Activated CD4-positive, alpha-beta T cell treated with anti-CD3 and anti-CD28 coated beads, Interleukin-2, amount 10 ng/mL, durations not matched to agents 24 days and 14 days (primary cell): ENCODE results near the gene SIPA1L3. TPM values are rescaled to one million over a fixed set of nuclear protein-coding genes. Genes with fewer than 3 reads are reported as not detected.
"Not testable (repeated sequence)": the region's sequence is repeated elsewhere in the genome, so short reads cannot be mapped to it uniquely, and the experiment has no call there.

Source experiments
- DNase-seq: peaks from one replicate; pipeline ENCODE4 v3.0.0; 2022
- H3K27ac Mint-ChIP-seq: one replicate; pipeline ENCODE4 v1.8.0; 2022; ENCODE audit warnings: mild to moderate bottlenecking, mixed read lengths
- H3K27me3 Mint-ChIP-seq: one replicate; pipeline ENCODE4 v1.8.0; 2022; ENCODE audit warnings: mixed read lengths
- H3K36me3 Mint-ChIP-seq: one replicate; pipeline ENCODE4 v1.8.0; 2022; ENCODE audit warnings: low read depth, mild to moderate bottlenecking, mixed read lengths
- H3K4me1 Mint-ChIP-seq: one replicate; pipeline ENCODE4 v1.8.0; 2021; ENCODE audit warnings: mixed read lengths
- H3K4me3 Mint-ChIP-seq: one replicate; pipeline ENCODE4 v1.8.0; 2022; ENCODE audit warnings: mild to moderate bottlenecking, moderate library complexity, mixed read lengths
- H3K9me3 Mint-ChIP-seq: one replicate; pipeline ENCODE4 v1.8.0; 2021; ENCODE audit warnings: mixed read lengths
- intact Hi-C: fragments of 100-400 bp; cut with micrococcal nuclease; formaldehyde crosslinking; loops from one replicate; pipeline ENCODE4 v1.15.1; 2023
- total RNA-seq: library from RNA; stranded (reverse); gene quantifications from 2 replicates; pipeline ENCODE4 v1.2.3, GENCODE V29; 2022

Gene SIPA1L3, protein sequence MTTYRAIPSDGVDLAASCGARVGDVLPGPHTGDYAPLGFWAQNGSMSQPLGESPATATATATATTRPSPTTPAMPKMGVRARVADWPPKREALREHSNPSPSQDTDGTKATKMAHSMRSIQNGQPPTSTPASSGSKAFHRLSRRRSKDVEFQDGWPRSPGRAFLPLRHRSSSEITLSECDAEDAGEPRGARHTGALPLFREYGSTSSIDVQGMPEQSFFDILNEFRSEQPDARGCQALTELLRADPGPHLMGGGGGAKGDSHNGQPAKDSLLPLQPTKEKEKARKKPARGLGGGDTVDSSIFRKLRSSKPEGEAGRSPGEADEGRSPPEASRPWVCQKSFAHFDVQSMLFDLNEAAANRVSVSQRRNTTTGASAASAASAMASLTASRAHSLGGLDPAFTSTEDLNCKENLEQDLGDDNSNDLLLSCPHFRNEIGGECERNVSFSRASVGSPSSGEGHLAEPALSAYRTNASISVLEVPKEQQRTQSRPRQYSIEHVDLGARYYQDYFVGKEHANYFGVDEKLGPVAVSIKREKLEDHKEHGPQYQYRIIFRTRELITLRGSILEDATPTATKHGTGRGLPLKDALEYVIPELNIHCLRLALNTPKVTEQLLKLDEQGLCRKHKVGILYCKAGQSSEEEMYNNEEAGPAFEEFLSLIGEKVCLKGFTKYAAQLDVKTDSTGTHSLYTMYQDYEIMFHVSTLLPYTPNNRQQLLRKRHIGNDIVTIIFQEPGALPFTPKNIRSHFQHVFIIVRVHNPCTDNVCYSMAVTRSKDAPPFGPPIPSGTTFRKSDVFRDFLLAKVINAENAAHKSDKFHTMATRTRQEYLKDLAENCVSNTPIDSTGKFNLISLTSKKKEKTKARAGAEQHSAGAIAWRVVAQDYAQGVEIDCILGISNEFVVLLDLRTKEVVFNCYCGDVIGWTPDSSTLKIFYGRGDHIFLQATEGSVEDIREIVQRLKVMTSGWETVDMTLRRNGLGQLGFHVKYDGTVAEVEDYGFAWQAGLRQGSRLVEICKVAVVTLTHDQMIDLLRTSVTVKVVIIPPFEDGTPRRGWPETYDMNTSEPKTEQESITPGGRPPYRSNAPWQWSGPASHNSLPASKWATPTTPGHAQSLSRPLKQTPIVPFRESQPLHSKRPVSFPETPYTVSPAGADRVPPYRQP (N-terminal part only)
- 15.2 and 15.4 TPM in 2 replicates for total RNA-seq

DNA sequence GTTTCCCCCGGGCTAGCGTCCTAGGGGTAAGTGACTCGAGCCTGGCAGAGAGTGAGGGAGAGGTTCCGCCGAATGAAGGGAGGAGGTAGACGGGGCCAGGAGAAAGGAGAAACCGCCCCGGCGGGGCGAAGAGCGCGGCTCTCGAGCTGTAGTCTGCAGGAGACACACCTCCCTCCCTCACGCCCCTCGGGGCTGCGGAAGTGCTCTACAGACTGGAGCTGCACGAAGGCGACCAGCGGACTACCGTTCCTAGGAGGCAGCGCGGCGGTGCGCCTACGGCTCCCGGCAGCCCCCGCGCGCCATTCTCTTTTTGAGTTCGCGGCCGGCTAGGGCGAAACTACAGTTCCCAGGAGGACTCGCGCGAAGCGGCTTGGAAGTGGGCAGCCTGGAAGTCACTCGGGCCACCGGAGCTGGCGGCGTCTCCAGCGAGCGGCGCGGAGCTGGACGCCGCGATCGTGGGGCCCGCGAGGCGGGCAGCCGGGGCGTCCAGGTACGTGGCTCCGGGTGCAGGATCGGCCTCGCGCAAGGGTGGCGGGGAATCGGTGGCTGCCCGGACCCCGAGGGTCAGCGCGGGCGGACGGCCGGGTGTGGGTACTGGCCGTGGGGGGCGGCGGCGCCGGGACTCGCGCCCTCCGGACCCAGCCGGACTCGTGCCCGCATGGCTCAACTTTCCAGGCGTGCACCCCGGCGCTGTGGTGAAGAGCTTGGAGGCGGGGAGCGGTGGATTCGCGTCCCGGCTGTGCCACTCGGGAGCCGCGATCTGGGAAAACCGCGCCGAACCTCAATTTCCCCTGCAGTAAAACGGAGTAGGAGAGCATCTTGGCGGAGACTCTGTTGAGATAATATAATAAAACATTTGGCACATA is at the start of gene SIPA1L3:
TSS of gene SIPA1L3 (plus strand) at position 340 of the 866 bp plus-strand sequence. CDS start 174,358 bp downstream, outside the sequence.
- Mint-ChIP-seq H3K4me1 (peaks cover 18% of the 10 kb centered on the region), H3K27ac (peak within 1 kb of the TSS; percentile 79), H3K36me3 (no peaks in the 10 kb centered on the region), H3K9me3 (no peaks in the 10 kb centered on the region), H3K4me3 (peak within 1 kb of the TSS; percentile 76), H3K27me3 (peaks cover 2% of the 10 kb centered on the region)
- DNase-seq: peak; percentile 98
- intact Hi-C loops: loop anchor here (1.0 to 5.0 kb wide), 6 partner anchors 142 to 428 kb away; partner anchors contain the start of genes CATSPERG and DPF1

GRCh38 chr19:37864501-37864900 is 42.5 kb upstream of the SIPA1L3 start:
- intact Hi-C loops: no loop called here
- no peaks in the 10 kb centered on the region for H3K4me1 Mint-ChIP-seq
- no peak overlapping the region for H3K27ac Mint-ChIP-seq
- H3K36me3 Mint-ChIP-seq: no peaks in the 10 kb centered on the region
- H3K27me3 Mint-ChIP-seq: no peaks in the 10 kb centered on the region
- no peak for DNase-seq
- H3K4me3 Mint-ChIP-seq: no peak overlapping the region
- H3K9me3 Mint-ChIP-seq: peaks cover 16% of the 10 kb centered on the region

DNA sequence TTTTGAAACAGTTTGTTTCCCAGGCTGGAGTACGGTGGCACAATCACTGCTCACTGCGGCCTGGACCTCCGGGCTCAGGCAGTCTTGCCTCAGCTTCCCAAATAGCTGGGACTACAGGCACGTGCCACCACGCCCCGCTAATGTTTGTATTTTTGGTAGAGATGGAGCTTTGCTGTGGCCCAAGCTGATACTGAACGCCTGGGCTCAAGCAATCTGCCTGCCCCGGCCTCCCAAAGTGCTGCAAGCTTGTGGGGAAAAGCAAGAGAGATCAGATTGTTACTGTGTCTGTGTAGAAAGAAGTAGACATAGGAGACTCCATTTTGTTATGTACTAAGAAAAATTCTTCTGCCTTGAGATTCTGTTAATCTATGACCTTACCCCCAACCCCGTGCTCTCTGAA is 41.1 kb upstream of the SIPA1L3 start:
- not testable (repeated sequence) for DNase-seq

DNA sequence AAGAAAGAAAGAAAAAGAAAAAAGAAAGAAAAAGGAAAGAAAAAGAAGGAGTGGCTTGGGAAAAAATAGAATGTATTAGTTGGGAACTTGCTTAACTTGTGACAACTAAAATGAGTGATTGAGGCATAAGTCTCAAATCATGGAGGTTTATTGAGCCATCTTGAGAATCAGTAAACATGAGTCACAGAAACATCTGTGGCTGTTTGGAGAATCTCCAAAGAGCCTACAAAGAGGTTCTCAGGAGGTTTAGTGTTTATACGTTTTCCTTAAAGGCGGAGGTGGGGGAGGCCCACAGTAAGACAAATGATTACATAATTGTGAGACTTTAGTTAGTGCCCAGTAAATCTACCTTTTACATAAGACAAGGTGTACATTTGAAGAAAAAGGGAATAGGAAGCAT is 39.2 kb upstream of the SIPA1L3 start:
- H3K27ac Mint-ChIP-seq: no peak overlapping the region
- intact Hi-C loops: no loop called here
- no peak overlapping the region for H3K4me3 Mint-ChIP-seq
- H3K4me1 Mint-ChIP-seq: no peaks in the 10 kb centered on the region
- DNase-seq: no peak
- H3K27me3 Mint-ChIP-seq: no peaks in the 10 kb centered on the region
- peaks cover 20% of the 10 kb centered on the region for H3K9me3 Mint-ChIP-seq
- no peaks in the 10 kb centered on the region for H3K36me3 Mint-ChIP-seq

More for the DNA sequence above, 41.1 kb upstream of the SIPA1L3 start:
- peaks cover 24% of the 10 kb centered on the region for H3K9me3 Mint-ChIP-seq
- intact Hi-C loops, H3K27ac Mint-ChIP-seq, H3K36me3 Mint-ChIP-seq, H3K4me3 Mint-ChIP-seq, H3K4me1 Mint-ChIP-seq, H3K27me3 Mint-ChIP-seq: not testable (repeated sequence)

- Mint-ChIP-seq H3K9me3 (peaks cover 20% of the 10 kb centered on the region), H3K27ac (no peak overlapping the region), H3K27me3 (no peaks in the 10 kb centered on the region), H3K36me3 (no peaks in the 10 kb centered on the region), H3K4me3 (no peak overlapping the region), H3K4me1 (no peaks in the 10 kb centered on the region)
- intact Hi-C loops: no loop called here
- DNase-seq: no peak
These were observed 37.2 kb upstream of the SIPA1L3 start for GRCh38 chr19:37869766-37870340.

DNA sequence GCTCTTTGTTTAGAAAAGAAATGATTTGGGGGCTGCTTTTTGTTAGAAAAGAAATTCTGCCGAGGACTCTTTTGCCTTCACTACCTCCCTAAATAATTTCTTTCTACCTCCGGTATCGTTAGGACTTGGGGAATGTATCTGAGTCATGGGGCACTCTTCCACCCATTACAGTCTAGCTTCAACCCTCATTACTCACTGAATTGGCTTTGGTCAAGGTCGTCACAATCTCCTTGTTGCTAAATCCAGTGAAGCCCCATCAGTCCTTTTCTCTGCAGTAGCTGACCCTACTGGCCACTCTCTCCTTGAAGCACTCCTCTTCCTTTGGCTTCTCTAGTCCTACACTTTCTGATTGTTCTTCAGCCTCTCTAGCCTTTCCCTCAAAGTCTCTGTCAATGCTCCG is 34.6 kb upstream of the SIPA1L3 start:
- no peak overlapping the region for H3K27ac Mint-ChIP-seq
- H3K4me1 Mint-ChIP-seq: no peaks in the 10 kb centered on the region
- no peaks in the 10 kb centered on the region for H3K27me3 Mint-ChIP-seq
- intact Hi-C loops: no loop called here
- H3K36me3 Mint-ChIP-seq: no peaks in the 10 kb centered on the region
- peaks cover 18% of the 10 kb centered on the region for H3K9me3 Mint-ChIP-seq
- no peak overlapping the region for H3K4me3 Mint-ChIP-seq
- DNase-seq: no peak

DNA sequence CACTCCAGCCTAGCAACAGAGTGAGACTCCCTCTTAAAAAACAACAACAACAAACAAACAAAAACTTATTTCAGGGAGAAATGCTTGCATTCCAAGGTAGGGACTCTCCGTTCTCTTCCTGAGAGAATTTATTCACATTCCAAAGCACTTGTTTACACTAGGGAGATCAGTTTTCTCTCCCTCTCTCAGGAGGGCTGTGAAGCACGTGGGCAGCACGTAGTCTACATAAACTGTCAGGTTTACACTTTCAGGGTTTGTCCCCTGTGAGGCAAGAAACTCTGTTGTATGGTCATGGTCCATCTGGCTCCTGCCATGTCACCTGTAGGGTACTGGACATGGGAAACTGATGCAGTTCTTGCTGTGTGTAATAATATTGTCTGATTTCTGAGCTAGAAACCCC is 32.2 kb upstream of the SIPA1L3 start:
- Mint-ChIP-seq H3K4me3 (no peak overlapping the region), H3K27me3 (no peaks in the 10 kb centered on the region), H3K27ac (no peak overlapping the region), H3K4me1 (no peaks in the 10 kb centered on the region), H3K36me3 (no peaks in the 10 kb centered on the region), H3K9me3 (peaks cover 18% of the 10 kb centered on the region)
- DNase-seq: no peak
- intact Hi-C loops: no loop called here

DNA sequence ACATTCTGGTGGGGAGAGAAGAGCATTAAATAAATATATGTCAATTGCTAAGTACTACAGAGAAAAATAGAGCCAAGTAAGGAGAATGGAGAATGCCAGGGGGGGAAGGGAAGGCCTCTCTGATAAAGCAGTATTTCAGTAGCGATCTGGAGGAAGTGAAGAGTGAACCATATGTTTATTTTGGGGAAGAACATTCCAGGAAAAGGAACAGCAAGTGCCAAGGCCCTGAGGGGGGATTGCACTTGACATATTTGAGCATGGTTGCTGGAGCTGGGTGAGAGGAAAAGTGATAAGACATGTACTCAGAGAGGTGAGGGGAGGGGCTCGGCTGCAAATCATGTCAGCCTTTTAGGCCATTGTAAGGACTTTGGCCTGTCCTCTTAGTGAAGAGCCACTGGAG is 31.0 kb upstream of the SIPA1L3 start:
- Mint-ChIP-seq H3K4me1 (no peaks in the 10 kb centered on the region), H3K27ac (no peak overlapping the region), H3K9me3 (peaks cover 13% of the 10 kb centered on the region), H3K27me3 (no peaks in the 10 kb centered on the region), H3K36me3 (no peaks in the 10 kb centered on the region), H3K4me3 (no peak overlapping the region)
- DNase-seq: no peak
- intact Hi-C loops: no loop called here

DNA sequence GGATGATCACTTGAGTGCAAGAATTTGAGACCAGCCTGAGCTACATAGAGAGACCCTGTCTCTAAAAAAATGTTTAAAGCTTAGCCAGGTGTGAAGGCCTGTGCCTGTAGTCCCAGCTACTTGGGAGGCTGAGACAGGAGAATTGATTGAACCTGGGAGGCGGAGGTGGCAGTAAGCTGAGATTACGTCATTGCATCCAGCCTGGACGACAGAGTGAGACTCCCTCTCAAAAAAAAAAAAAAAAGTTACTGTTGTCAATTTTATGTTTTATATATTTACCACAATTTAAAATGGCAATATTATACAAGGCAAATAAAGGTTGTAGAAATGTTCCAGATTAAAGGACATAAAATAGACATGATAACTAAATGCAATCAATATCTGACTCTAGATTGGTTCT is 29.9 kb upstream of the SIPA1L3 start:
- H3K9me3 Mint-ChIP-seq: peaks cover 13% of the 10 kb centered on the region
- no peaks in the 10 kb centered on the region for H3K4me1 Mint-ChIP-seq
- intact Hi-C loops: no loop called here
- H3K36me3 Mint-ChIP-seq: no peaks in the 10 kb centered on the region
- H3K4me3 Mint-ChIP-seq: no peak overlapping the region
- no peak for DNase-seq
- no peaks in the 10 kb centered on the region for H3K27me3 Mint-ChIP-seq
- no peak overlapping the region for H3K27ac Mint-ChIP-seq

GRCh38 chr19:37885392-37885791 is 21.6 kb upstream of the SIPA1L3 start:
- no peaks in the 10 kb centered on the region for H3K27me3 Mint-ChIP-seq
- intact Hi-C loops: no loop called here

GRCh38 chr19:37886571-37886970 is 20.4 kb upstream of the SIPA1L3 start:
- peaks cover 5% of the 10 kb centered on the region for H3K9me3 Mint-ChIP-seq

More at GRCh38 chr19:37885392-37885791, 21.6 kb upstream of the SIPA1L3 start:
- Mint-ChIP-seq H3K27ac (no peak overlapping the region), H3K4me1 (no peaks in the 10 kb centered on the region), H3K4me3 (no peak overlapping the region), H3K9me3 (peaks cover 4% of the 10 kb centered on the region), H3K36me3 (no peaks in the 10 kb centered on the region)
- DNase-seq: no peak

DNA sequence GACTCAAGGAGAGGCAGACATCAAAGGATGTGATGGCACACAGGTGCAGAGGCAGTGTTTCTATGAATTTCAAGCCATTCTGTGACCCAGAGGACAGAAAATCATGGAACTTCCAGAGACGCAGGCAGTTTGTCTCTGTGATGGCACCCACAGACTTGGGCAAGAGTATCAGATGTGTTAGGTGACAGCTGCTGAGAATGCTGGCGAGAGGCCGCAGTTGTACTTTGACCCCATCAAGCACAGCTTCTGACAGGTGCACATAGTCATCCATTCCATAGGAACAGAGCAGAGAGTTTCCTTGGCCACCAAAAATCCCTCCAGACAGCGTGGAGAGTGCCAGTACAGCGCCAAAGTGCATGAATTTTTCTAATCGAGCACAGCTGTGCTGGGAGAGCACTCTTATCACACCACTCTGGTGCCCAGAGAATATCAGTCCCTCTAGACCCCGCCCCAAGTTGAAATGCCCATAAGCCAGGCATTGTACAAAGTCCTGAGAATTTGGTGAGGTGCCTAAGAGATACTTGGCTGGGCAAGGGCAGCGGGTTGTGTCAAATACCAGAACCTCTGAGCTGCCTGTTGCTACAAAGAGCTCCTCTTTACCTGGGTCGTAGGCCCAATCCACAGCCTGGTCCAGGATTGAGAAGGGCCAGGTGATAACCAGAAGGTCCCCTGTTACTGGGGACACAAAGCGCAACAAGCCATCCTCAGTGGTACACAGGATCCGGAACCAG is 13.0 kb upstream of the SIPA1L3 start:
- no peak for DNase-seq
- no peaks in the 10 kb centered on the region for H3K27me3 Mint-ChIP-seq
- no peak overlapping the region for H3K27ac Mint-ChIP-seq
- H3K4me1 Mint-ChIP-seq: peaks cover 3% of the 10 kb centered on the region
- H3K4me3 Mint-ChIP-seq: no peak overlapping the region
- no peaks in the 10 kb centered on the region for H3K36me3 Mint-ChIP-seq
- intact Hi-C loops: no loop called here
- H3K9me3 Mint-ChIP-seq: peaks cover 7% of the 10 kb centered on the region

More at GRCh38 chr19:37886571-37886970, 20.4 kb upstream of the SIPA1L3 start:
- H3K4me3 Mint-ChIP-seq: no peak overlapping the region
- H3K27me3 Mint-ChIP-seq: no peaks in the 10 kb centered on the region
- no peak for DNase-seq
- H3K4me1 Mint-ChIP-seq: no peaks in the 10 kb centered on the region
- no peaks in the 10 kb centered on the region for H3K36me3 Mint-ChIP-seq
- intact Hi-C loops: no loop called here
- H3K27ac Mint-ChIP-seq: no peak overlapping the region
